AG04450 (cell line): Measurements from ENCODE around the gene RNF213. TPM values are rescaled to one million over a fixed set of nuclear protein-coding genes. Genes with fewer than 3 reads are reported as not detected.
"Not testable (repeated sequence)": the region's sequence is repeated elsewhere in the genome, so short reads cannot be mapped to it uniquely, and the experiment has no call there.

ENCODE experiments used
- CTCF ChIA-PET: fragments of 300-600, 350-600 bp; formaldehyde crosslinking; extraction: SDS; loops from one replicate; lab custom pipeline; 2022; ENCODE audit warnings: antibody characterized with exemption, inconsistent platforms; lab: Charles Lee
- POLR2A ChIA-PET: fragments of 350-600 bp; formaldehyde crosslinking; extraction: SDS; loops from one replicate; lab custom pipeline; 2021; ENCODE audit warnings: antibody characterized with exemption, inconsistent platforms; lab: Yijun Ruan, JAX
- DNase-seq: peaks from one replicate; pipeline ENCODE4 v3.0.0-alpha.2; 2011; ENCODE audit warnings: low read depth, low spot score
- H3K27ac ChIP-seq: one replicate; pipeline ENCODE4 v1.5.1; 2012; ENCODE audit warnings: low read depth, low read length, control low read depth
- H3K27me3 ChIP-seq: one replicate; pipeline ENCODE4 v1.6.0; 2012; ENCODE audit warnings: low read length; ENCODE audit not compliant: control insufficient read depth, insufficient read depth
- H3K4me3 ChIP-seq: 2 replicates; pipeline ENCODE4 v1.5.1; 2011; ENCODE audit warnings: mild to moderate bottlenecking, low read depth, low read length, control low read depth
- H3K9me3 ChIP-seq: 2 replicates; pipeline ENCODE4 v1.5.1; 2012; ENCODE audit warnings: low read length; ENCODE audit not compliant: control insufficient read depth, insufficient read depth
- polyA plus RNA-seq: library from polyadenylated mRNA; depleted of rRNA; stranded (reverse); fragments of >200 nt; gene quantifications from 2 replicates; pipeline ENCODE4 v1.2.3, GENCODE V29; 2011
- TF ChIP-seq, protein P1 (sequence below): IDR thresholded peaks from 2 replicates; pipeline ENCODE4 v1.5.1; 2011; ENCODE audit warnings: low read depth, low read length, control low read depth, inconsistent platforms

RNF213 gene
- polyA plus RNA-seq, 1 experiment: 46.8 TPM

DNA sequence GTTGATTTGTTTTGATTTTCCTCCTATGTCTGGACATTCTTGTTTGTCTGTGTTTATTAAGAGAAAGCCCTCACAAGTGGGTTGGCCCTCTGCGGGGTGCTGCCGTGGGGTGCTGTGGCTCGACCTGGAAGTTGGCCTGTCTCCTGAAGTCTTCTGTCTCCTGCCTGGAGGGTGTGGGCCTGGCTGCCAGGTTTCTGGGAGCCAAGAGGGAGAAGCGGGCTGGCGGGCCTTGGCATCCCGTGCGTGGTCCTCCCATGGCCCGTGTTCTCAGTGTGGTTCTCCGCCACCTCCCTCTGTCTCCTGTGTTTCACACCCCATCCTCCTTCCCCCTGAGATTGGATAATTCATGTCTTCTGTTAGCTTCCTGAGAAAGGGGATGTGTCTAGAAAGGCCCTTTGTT, 69.6 kb downstream of the RNF213 start:
- DNase-seq: no peak
- H3K27ac ChIP-seq: no peak overlapping the region
- H3K4me3 ChIP-seq: no peak overlapping the region
- ChIA-PET CTCF (no interaction called here), POLR2A (interaction anchor here (0.6 kb wide), 1 partner anchor 26 kb away, joined by 4 read pairs; no protein-coding TSS in a partner anchor)
- H3K9me3 ChIP-seq: no peaks in the 10 kb centered on the region; the same call in 1 of the 2 replicates
- TF ChIP-seq, protein P1, sequence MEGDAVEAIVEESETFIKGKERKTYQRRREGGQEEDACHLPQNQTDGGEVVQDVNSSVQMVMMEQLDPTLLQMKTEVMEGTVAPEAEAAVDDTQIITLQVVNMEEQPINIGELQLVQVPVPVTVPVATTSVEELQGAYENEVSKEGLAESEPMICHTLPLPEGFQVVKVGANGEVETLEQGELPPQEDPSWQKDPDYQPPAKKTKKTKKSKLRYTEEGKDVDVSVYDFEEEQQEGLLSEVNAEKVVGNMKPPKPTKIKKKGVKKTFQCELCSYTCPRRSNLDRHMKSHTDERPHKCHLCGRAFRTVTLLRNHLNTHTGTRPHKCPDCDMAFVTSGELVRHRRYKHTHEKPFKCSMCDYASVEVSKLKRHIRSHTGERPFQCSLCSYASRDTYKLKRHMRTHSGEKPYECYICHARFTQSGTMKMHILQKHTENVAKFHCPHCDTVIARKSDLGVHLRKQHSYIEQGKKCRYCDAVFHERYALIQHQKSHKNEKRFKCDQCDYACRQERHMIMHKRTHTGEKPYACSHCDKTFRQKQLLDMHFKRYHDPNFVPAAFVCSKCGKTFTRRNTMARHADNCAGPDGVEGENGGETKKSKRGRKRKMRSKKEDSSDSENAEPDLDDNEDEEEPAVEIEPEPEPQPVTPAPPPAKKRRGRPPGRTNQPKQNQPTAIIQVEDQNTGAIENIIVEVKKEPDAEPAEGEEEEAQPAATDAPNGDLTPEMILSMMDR: no peak
- no peaks in the 10 kb centered on the region for H3K27me3 ChIP-seq

DNA sequence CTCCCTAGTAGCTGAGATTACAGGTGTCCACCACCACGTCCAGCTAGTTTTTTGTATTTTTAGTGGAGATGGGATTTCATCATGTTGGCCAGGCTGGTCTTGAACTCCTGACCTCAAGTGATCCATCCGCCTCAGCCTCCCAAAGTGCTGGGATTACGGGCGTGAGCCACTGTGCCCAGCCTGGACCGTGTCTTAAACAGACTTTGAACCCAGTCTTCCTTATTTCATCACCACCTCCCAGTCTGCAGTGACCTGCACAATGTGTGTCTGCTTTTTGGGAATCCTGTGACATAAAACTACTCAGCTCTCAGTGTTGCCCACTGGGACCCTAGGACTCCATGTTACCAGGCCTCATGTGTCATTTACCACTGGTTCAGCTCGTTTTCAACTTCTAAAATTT, 70.3 kb downstream of the RNF213 start:
- CTCF ChIA-PET, H3K4me3 ChIP-seq, DNase-seq, H3K27me3 ChIP-seq, H3K9me3 ChIP-seq, POLR2A ChIA-PET: not testable (repeated sequence)
- H3K27ac ChIP-seq: peak overlapping the region; percentile 21

DNA sequence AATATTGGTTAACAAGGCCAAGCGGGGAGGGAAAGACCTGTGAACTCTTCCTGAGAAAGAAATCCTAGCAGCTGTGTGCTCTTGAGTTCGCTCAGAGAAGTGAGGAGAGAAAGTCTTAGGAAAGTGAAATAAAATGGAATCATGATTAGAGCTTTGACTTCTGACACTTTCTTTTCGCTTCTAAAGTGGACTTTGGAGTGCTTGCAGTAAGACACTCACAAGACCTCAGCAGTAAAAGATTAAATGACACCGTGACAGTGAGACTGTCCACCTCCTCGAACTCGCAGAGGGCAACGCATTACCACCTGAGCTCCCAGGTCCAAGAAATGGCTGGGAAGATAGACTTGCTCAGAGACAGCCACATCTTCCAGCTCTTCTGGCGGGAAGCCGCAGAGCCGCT, 71.2 kb downstream of the RNF213 start:
- Histone ChIP-seq H3K9me3 (no peaks in the 10 kb centered on the region), H3K4me3 (no peak overlapping the region), H3K27me3 (no peaks in the 10 kb centered on the region), H3K27ac (no peak overlapping the region)
- POLR2A ChIA-PET: no interaction called here
- CTCF ChIA-PET: no interaction called here
- TF ChIP-seq, protein P1: no peak
- DNase-seq: no peak

DNA sequence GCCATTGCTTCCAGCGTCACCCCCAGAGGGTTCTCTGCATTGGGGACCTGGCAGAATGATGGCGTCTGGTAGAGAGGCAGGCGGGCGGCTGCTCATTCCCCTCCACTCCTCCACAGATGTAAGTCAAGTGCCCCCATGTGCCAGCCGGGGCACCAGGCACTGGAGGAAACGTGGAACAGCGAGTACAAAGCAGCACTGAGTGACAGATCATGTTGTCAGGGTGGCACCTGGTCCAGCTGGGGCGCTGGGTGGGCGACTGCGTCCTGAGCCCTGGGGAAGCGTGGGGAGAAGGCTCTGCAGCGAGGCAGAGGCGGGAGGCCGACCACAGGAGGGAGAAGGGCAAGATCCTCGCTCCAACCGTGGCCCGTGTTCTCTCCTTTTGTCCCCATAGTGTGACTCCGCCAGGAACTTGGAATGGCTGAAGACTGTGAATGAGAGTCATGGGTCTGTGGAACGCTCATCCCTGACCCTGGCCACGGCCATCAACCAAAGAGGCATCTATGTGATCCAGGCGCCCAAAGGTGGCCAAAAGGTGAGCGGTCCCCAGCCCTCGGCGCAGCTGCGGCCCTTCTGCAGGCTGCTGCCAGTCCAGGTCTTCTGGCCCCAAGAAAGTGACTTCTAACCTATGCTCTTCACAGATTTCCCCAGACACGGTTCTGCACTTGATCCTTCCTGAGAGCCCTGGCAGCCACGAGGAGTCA, 76.7 kb downstream of the RNF213 start:
- ChIA-PET POLR2A (no interaction called here), CTCF (no interaction called here)
- Histone ChIP-seq H3K27me3 (no peaks in the 10 kb centered on the region), H3K9me3 (no peaks in the 10 kb centered on the region), H3K4me3 (no peak overlapping the region), H3K27ac (no peak overlapping the region)
- TF ChIP-seq, protein P1: no peak
- no peak for DNase-seq

DNA sequence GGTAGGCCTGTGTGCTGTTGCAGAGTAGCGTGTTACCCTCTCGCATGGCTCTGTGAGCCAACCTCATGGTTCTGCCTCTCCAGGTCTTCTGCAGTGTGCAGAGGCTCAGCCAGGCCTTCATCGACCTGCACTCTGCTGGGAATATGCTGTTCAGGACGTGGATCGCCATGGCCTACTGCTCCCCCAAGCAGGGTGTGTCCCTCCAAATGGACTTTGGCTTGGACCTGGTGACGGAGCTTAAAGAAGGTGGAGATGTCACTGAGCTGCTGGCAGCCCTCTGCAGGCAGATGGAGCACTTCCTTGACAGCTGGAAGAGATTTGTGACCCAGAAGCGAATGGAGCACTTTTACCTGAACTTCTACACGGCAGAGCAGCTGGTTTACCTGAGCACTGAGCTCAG, 78.5 kb downstream of the RNF213 start:
- H3K27me3 ChIP-seq: no peaks in the 10 kb centered on the region
- CTCF ChIA-PET: no interaction called here
- no peaks in the 10 kb centered on the region for H3K9me3 ChIP-seq
- no peak overlapping the region for H3K27ac ChIP-seq
- TF ChIP-seq, protein P1: no peak
- no peak for DNase-seq
- H3K4me3 ChIP-seq: no peak overlapping the region
- POLR2A ChIA-PET: no interaction called here
